B cell (primary cell): ENCODE data around the gene NBEA. TPM values are rescaled to one million over a fixed set of nuclear protein-coding genes. Genes with fewer than 3 reads are reported as not detected.
A peak's percentile ranks its signal among the peaks of the same experiment; 100 is the strongest.

Experiments
- ATAC-seq: fragments of 200-7000 bp; cut with Tn5 transposase; one replicate; pipeline ENCODE4 v1.10.0; 2021; ENCODE audit warnings: low read depth, mild to moderate bottlenecking, moderate number of reproducible peaks, moderate library complexity
- CTCF ChIA-PET: fragments of 350-600 bp; sonication (Branson Sonifier 250); formaldehyde crosslinking; loops from one replicate; lab custom pipeline; 2021; ENCODE audit warnings: antibody characterized with exemption, inconsistent platforms; lab: Charles Lee
- POLR2A ChIA-PET: fragments of 350-600 bp; sonication (Branson Sonifier 250); formaldehyde crosslinking; loops from one replicate; lab custom pipeline; 2021; ENCODE audit warnings: antibody characterized with exemption; lab: Charles Lee
- DNase-seq: peaks from one replicate; pipeline ENCODE4 v3.0.0; 2013
- H2AFZ ChIP-seq: 2 replicates; pipeline ENCODE4 v1.6.1; 2012; ENCODE audit warnings: mild to moderate bottlenecking, low read depth, low read length; ENCODE audit not compliant: insufficient read depth, poor library complexity, severe bottlenecking
- H3K27ac ChIP-seq, 2 donors: 1 replicate in 1 of 2; 2 replicates in 1 of 2; pipeline ENCODE4 v1.5.1; 2012 to 2013; ENCODE audit warnings: low read length in 2 of 2, mild to moderate bottlenecking in 2 of 2, moderate library complexity in 1 of 2
- H3K27me3 ChIP-seq, 4 experiments: fragments of 200-600 bp in 1 of 4; sonication (generic) in 1 of 4; replicated peaks in 1 of 4; 1 replicate in 2 of 4; 2 replicates in 2 of 4; pipeline versions ENCODE4 v1.6.1 to v1.7.0; 2013 to 2016; ENCODE audit warnings: low read length in 3 of 4, mild to moderate bottlenecking in 2 of 4, mixed read lengths in 1 of 4, moderate library complexity in 1 of 4; ENCODE audit not compliant: insufficient read depth in 4 of 4, control insufficient read depth in 3 of 4; ENCODE audit errors: control extremely low read depth in 1 of 4
- H3K36me3 ChIP-seq, 2 experiments: replicated peaks in 1 of 2; 1 replicate in 1 of 2; 2 replicates in 1 of 2; pipeline versions ENCODE4 v1.6.1 to v1.7.1; 2013; ENCODE audit warnings: low read length in 1 of 2; ENCODE audit not compliant: insufficient read depth in 2 of 2, control insufficient read depth in 1 of 2; ENCODE audit errors: control extremely low read depth in 1 of 2, extremely low read depth in 1 of 2
- H3K4me1 ChIP-seq, 2 donors: fragments of 200-600 bp in 1 of 2; sonication (generic) in 1 of 2; 1 replicate in 1 of 2; 2 replicates in 1 of 2; pipeline versions ENCODE4 v1.5.1 to v1.6.1; 2013 to 2017; ENCODE audit warnings: low read length in 2 of 2; ENCODE audit not compliant: control insufficient read depth in 2 of 2, insufficient read depth in 2 of 2
- H3K4me2 ChIP-seq: replicated peaks from 2 replicates; pipeline ENCODE3; 2012; ENCODE audit warnings: mild to moderate bottlenecking, low read depth, low read length; ENCODE audit not compliant: poor library complexity, severe bottlenecking
- H3K4me3 ChIP-seq, 5 experiments: fragments of 200-600 bp in 1 of 5; sonication (generic) in 1 of 5; 1 replicate in 3 of 5; 2 replicates in 2 of 5; pipeline versions ENCODE4 v1.5.1 to v1.7.0; 2011 to 2016; ENCODE audit warnings: low read length in 4 of 5, mild to moderate bottlenecking in 4 of 5, low read depth in 2 of 5, control low read depth in 1 of 5, moderate library complexity in 1 of 5; ENCODE audit not compliant: insufficient read depth in 1 of 5; ENCODE audit errors: control extremely low read depth in 1 of 5, extremely low read depth in 1 of 5
- H3K79me2 ChIP-seq: fragments of 200-600 bp; sonication (generic); one replicate; pipeline ENCODE4 v1.6.0; 2016; ENCODE audit warnings: low read length; ENCODE audit not compliant: control insufficient read depth, insufficient read depth
- H3K9ac ChIP-seq: fragments of 200-600 bp; sonication (generic); 2 replicates; pipeline ENCODE4 v1.6.1; 2017; ENCODE audit warnings: mild to moderate bottlenecking, low read length, moderate library complexity
- H3K9me3 ChIP-seq, 3 donors: one replicate each; pipeline versions ENCODE4 v1.6.1 to v1.7.1; 2013; ENCODE audit warnings: low read length in 2 of 3; ENCODE audit not compliant: control insufficient read depth in 2 of 3, insufficient read depth in 1 of 3; ENCODE audit errors: control extremely low read depth in 1 of 3
- H4K20me1 ChIP-seq: 2 replicates; pipeline ENCODE4 v1.6.0; 2012; ENCODE audit warnings: mild to moderate bottlenecking, low read length; ENCODE audit not compliant: insufficient read depth, control insufficient read depth, poor library complexity, severe bottlenecking
- H3K27ac Mint-ChIP-seq: one replicate; pipeline ENCODE4 v1.8.0; 2021; ENCODE audit warnings: mixed read lengths
- H3K27me3 Mint-ChIP-seq: one replicate; pipeline ENCODE4 v1.8.0; 2021; ENCODE audit warnings: mixed read lengths
- H3K4me1 Mint-ChIP-seq: one replicate; pipeline ENCODE4 v1.8.0; 2021; ENCODE audit warnings: mixed read lengths
- H3K4me3 Mint-ChIP-seq: one replicate; pipeline ENCODE4 v1.8.0; 2021; ENCODE audit warnings: mixed read lengths
- H3K9me3 Mint-ChIP-seq: one replicate; pipeline ENCODE4 v1.8.0; 2022; ENCODE audit warnings: mixed read lengths; ENCODE audit not compliant: insufficient read depth
- CTCF ChIP-seq: fragments of 200-600 bp; IDR thresholded peaks from one replicate; pipeline ENCODE4 v1.8.0; 2022; ENCODE audit warnings: antibody characterized with exemption, mild to moderate bottlenecking
- EZH2 ChIP-seq: IDR thresholded peaks from 2 replicates; pipeline ENCODE4 v1.6.1; 2012; ENCODE audit warnings: borderline replicate concordance, low read depth, mild to moderate bottlenecking, moderate library complexity, low read length; ENCODE audit not compliant: insufficient read depth, poor library complexity, severe bottlenecking
- WGBS: methylation state at CpG from one replicate; pipeline ENCODE4 v1.1.5; 2013; ENCODE audit warnings: missing lambda C conversion rate; ENCODE audit not compliant: insufficient coverage; 5-methylcytosine and 5-hydroxymethylcytosine counted together
- intact Hi-C: fragments of 100-400 bp; cut with micrococcal nuclease; formaldehyde crosslinking; loops from one replicate; pipeline ENCODE4 v1.10.0; 2022
- polyA plus RNA-seq: library from polyadenylated mRNA; depleted of rRNA; stranded (reverse); fragments of >200 nt; gene quantifications from 2 replicates; pipeline ENCODE4 v1.2.3, GENCODE V29; 2012
- total RNA-seq, 2 donors: library from RNA; stranded (reverse); fragments of 120-200 nt in 1 of 2; gene quantifications; 1 replicate in 1 of 2; 2 replicates in 1 of 2; pipeline versions ENCODE4 v1.2.3 to v1.2.4, GENCODE V29; 2013 to 2022

The NBEA gene
- total and polyA plus RNA-seq, 2 donors (not counting 1 experiment from before 2014, with no cell fraction given) = 1.5 to 10.7 TPM

- ChIA-PET CTCF (no interaction called here), POLR2A (no interaction called here)
- peaks cover 30% of the 10 kb centered on the region for H3K4me1 Mint-ChIP-seq
- Histone ChIP-seq H3K4me1 (peaks cover 36 to 64% of the 10 kb centered on the region in 2 donors), H3K9me3 (peaks cover 0 to 48% (median 10%) of the 10 kb centered on the region in 3 donors), H3K36me3 (no peaks in the 10 kb centered on the region), H3K9ac (peak overlapping the region; percentile 55), H3K27me3 (peaks cover 3 to 88% (median 77%) of the 10 kb centered on the region in 4 experiments), H3K79me2 (no peaks in the 10 kb centered on the region), H2AFZ (no peak overlapping the region), H4K20me1 (no peaks in the 10 kb centered on the region), H3K27ac (no peak overlapping the region), H3K4me2 (peak overlapping the region; percentile 74), H3K4me3 (peak overlapping the region in 1 of 5 experiments; percentile 57)
- 24% methylated on average over 10 of the region's 17 CpGs for WGBS
- peaks cover 2% of the 10 kb centered on the region for H3K9me3 Mint-ChIP-seq
- peak; percentile 5 for DNase-seq
- peaks cover 84% of the 10 kb centered on the region for H3K27me3 Mint-ChIP-seq
- TF ChIP-seq CTCF (no peak), EZH2 (peak; percentile 53)
- peak overlapping the region; percentile 83 for H3K4me3 Mint-ChIP-seq
- no peak for ATAC-seq
- H3K27ac Mint-ChIP-seq = no peak overlapping the region
- intact Hi-C loops = no loop called here
Measured at GRCh38 chr13:35474496-35475211, 532.6 kb downstream of the NBEA start.
